ENCODE data around the gene NHEJ1.

Gene NHEJ1

GRCh38 chr2:219058541-219059374, 101.9 kb downstream of the NHEJ1 start:
- DNase-seq (ENCODE audit: low read depth, low spot score): no peak

DNA sequence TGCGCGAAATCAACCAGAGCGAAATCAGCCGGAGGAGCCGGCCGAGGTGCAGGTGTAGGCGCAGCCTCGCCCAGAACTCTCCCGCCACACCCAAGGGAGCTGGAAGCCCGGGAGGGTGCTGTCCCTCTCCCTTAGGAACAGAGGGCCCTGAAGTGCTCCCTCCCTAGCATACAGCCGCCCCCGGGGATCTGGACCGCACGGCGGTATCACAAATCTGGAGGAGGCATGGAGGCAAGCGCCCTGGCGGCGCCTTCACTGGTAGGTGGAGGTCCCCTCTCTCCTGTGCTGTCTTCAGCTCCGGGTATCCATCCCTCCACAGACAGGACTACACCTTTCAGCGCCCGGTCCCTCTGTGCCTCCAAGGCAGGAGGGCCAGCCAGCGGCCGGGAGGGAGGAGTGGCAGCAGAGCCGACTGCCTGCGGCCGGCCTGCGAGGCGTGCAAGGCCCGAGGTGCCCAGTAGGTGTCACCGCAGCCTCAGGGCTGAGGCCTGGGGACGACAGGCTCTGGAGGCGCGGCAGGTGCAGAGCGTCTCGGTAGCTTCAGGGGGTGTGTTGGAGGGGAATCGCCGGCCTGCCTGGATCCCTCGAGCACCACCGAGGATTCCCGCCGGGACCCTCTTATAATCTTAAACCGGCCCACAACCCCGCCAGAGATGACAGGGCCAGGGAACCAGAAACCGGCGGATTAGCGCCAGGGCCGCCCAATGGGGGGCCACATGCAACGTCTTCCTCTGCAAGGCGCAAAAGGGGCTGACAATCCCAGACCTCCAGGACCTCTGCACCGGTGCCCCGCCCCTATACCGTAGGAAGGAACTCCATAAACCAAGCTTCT, 102.7 kb downstream of the NHEJ1 start:
- DNase-seq (ENCODE audit: low read depth, low spot score): peak; percentile 26

DNA sequence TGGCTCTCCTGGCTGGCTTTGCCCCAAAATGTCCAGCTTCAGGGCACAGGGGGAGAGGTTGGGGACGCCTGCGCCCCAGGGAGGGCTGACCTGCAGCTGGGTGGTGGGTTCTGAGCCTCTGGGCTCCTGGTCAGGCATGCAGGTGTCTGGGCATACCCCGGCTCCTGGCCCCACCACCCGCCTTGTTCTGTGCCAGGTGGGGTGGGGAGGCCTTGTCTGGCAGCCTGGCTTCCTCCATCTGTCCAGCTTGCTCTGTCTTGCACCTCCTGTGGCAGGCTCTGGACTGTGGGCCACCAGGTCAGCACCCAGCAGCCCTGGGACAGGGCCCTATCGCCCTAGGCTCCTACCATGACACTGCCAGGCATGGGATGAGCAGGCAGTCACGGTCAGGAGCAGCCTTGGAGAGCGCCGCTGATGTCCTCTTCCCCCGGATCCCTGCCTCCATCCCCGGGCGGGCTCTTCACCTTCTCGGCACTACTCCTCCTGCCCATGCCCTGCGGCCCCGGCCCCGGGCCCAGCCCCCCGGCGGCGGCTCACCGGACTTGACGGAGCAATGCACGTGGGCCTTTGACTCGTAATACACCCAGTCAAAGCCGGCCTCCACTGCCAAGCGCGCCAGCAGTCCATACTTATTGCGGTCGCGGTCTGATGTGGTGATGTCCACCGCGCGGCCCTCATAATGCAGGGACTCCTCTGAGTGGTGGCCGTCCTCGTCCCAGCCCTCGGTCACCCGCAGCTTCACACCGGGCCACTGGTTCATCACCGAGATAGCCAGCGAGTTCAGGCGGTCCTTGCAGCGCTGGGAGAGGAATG, 103.5 kb downstream of the NHEJ1 start:
- no peak for DNase-seq (ENCODE audit: low read depth, low spot score)

DNA sequence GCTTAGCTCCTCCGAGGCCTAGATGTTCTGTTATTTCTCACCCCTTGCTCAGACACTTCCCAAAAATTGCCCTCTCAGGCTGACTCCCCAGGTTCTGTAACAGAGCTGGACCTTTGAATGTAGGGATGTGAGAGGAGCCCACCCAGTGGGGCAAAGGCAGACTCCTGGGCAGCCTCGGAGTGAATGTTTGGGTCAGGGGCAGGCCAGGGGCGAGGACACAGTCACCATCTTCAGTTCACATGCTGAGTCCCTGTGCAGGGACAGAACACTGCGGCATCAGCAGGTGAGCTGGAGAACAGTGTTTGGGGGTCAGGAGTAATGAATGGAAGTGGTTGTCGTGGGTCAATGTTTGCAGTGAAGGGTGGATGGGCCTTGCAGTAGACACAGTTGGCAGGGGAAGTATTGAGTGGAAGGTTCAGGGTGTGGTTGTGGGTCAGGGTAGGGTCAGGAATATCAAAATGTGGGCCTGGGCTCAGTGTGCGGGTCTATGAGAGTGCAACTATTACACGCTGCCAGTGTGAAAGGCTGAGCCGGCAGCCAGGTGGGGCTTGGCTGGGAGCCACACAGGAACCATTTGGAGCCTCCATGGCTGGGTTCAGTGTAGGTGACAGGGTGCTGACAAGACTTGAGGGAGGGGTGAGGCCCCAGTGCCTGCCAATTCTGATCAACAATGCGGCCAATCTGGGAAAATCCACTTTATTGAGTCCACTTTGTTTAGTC, 104.3 kb downstream of the NHEJ1 start:
- DNase-seq (ENCODE audit: low read depth, low spot score): no peak

- DNase-seq (ENCODE audit: low read depth, low spot score): no peak
Measured at GRCh38 chr2:219054956-219055903, 105.4 kb downstream of the NHEJ1 start.

- no peak for DNase-seq (ENCODE audit: low read depth, low spot score)
Measured at GRCh38 chr2:219049282-219049681, 111.3 kb downstream of the NHEJ1 start.

GRCh38 chr2:219045937-219046550, 114.6 kb downstream of the NHEJ1 start:
- no peak for DNase-seq (ENCODE audit: low read depth, low spot score)

DNA sequence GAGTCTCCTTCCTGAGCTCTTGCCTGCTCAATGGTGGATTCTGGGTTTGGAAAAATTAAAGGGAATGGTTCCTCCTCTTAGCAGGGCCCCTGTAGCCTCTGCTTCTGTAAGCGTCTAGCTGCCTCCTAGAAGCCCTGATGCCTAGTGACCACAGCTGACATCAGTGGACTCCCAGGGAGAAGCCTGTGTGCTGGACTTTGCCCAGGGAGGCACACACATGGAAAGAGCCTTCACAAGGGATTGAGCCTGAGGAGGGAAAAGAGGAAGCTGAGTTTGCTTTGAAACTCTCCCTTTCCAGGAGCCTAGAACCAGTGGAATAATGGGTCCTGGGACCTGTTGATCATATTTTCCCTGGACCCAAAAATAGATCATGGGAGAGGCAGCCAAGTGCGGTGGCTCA, 117.9 kb downstream of the NHEJ1 start:
- no peak for DNase-seq (ENCODE audit: low read depth, low spot score)

DNA sequence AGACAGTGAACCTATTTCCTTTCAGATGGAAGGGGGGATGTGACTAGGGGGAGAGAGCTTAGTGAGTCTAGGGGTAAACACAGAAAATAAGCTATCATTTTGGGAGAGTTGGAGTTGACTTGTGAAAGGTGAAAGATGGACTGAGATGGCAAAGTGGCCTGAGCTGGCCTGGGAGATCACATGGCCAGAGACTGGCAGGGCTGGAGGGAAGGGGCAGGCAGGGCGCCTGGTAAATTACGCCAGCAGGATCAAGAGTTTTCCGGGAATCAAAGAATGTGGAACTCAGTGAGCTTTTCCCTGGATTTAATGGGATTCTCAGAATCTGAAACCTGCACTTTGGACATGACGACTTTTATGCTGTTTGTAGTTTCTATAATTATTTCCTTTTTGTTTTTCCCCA, 118.5 kb downstream of the NHEJ1 start:
- no peak for DNase-seq (ENCODE audit: low read depth, low spot score)

GRCh38 chr2:219041252-219041651, 119.4 kb downstream of the NHEJ1 start, which contains the start of gene CFAP65:
CFAP65 (minus strand) TSS chr2:219041516; CDS start chr2:219039048, 2,468 bp downstream.
- no peak for DNase-seq (ENCODE audit: low read depth, low spot score)

GRCh38 chr2:219038600-219038999, 122.0 kb downstream of the NHEJ1 start:
- DNase-seq (ENCODE audit: low read depth, low spot score): no peak

DNA sequence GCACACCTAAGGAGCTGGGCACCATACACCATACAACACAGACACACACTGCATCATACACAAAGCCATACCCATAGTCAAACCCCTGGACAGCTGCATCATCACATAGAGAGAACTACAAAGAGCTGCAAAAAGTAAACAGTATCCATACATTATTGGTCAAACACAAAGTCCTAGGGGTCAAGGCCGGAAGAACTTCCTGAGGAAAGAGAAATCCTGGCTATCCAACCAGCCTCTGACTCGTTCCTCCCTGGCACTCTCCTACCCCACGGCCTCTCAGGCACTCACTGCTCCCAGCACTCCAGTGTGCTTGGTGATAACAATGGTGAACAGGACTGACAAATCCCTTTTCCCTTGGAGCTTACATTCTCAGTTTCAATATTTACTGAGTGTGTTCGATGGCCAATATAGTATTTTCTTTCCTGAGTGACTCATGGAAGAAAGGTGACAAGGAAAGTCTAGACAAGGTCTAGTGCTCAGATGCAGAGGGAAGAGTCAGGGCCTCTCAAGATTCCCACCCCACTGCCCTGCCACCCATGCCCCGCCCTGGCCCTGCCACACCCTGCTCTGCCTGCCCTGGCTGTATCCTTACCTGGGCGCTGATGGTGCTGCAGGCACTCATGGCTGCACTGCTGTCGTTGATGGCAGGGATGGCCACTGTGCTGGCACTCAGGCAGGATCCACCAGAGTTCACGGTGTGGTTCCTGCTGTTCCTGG, 122.7 kb downstream of the NHEJ1 start:
- DNase-seq (ENCODE audit: low read depth, low spot score): no peak

- DNase-seq (ENCODE audit: low read depth, low spot score): no peak
Measured at GRCh38 chr2:219035942-219036341, 124.7 kb downstream of the NHEJ1 start.

- DNase-seq (ENCODE audit: low read depth, low spot score): no peak
Measured at GRCh38 chr2:219034823-219035222, 125.8 kb downstream of the NHEJ1 start.

GRCh38 chr2:219032051-219032745, 128.4 kb downstream of the NHEJ1 start:
- no peak for DNase-seq (ENCODE audit: low read depth, low spot score)

DNA sequence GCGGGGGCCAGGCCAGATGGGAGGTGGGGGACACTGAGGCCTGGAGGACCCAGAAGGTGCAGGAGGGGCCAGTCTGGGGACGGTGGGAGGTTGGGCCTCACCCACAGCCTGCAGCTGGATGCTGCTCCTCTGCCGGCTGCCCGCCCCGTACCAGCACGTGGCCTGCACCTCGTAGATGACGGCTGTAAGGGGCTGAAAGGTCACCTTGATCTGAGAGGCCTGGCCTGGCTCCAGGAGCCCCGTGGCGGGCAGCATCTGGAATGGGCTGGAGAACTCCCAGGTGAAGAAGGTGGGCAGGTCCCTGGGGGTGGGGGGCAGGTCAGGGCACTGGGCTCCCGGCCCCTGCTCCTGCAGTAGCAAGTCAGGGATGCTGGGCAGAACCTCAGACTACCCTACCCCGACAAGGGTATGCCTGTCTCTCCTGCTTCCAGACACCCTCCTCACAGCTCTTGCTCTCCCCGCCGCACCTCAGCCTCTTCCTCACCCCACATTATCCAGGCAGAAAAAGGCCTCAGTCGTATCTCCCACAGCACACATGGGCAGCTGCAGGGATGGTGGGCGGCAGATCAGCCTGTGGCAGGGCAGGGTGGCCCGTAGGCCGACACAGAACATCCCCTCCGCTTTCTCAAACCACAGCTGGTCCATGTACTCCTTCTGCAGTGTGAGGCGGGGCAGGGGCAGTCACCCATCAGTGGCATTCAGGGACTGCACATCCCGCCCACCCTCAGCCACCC, 129.4 kb downstream of the NHEJ1 start:
- no peak for DNase-seq (ENCODE audit: low read depth, low spot score)

DNA sequence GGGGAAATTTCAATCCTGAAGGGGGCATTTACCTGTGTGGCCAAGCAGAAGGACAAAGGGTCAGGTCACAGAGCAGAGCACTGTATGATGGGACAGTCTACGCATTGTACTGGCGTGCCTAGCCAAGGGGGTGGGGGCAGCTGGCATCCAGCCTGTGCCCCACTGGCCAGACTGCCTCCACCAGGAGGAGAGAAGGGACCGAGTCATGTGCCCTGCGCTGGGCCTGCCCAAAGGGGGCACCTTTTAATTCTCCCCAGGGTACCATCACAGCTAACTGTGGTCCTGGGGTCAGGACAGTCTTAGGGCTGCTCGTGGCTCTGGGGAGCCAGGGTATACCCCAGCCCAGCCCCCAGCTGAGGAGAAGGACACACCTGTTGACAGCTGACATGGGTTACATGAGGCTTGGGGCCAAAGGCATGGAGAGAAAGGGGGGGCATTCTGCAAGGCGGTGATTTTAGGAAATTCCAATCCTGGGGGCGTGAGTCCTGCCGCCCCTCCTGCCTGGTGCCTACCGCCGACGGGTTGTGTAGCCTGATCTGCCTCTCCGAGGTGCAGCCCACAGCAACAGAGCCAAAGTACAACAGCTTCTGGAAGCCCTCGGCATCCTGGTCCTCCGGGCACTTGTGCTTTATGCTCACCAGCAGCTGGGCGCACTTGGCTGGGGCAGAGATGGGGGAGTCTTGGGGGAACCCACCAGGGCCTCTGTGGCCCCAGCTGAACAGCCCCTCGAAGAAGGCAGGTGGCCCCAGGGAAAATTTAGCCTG, 130.3 kb downstream of the NHEJ1 start:
- DNase-seq (ENCODE audit: low read depth, low spot score): no peak
